Neural progenitor cell (in vitro differentiated cells): ENCODE data around the gene DNAJC15.

Experiments used
- CTCF ChIP-seq: fragments of 200-600 bp; sonication (generic); IDR thresholded peaks from 2 replicates; pipeline ENCODE4 v1.5.1; 2017; ENCODE audit warnings: antibody characterized with exemption, mild to moderate bottlenecking
- EZH2 ChIP-seq: fragments of 200-600 bp; sonication (generic); IDR thresholded peaks from 2 replicates; pipeline ENCODE4 v1.6.1; 2017; ENCODE audit warnings: antibody characterized with exemption, mild to moderate bottlenecking, moderate library complexity
- EZH2phosphoT487 ChIP-seq: fragments of 200-600 bp; sonication (generic); IDR thresholded peaks from 2 replicates; pipeline ENCODE4 v1.6.1; 2017; ENCODE audit warnings: antibody characterized with exemption

- TF ChIP-seq EZH2 (no peak), CTCF (no peak), EZH2phosphoT487 (no peak)
Observed at GRCh38 chr13:42990291-42991232, 32.8 kb upstream of the DNAJC15 start.
